Heart right ventricle (tissue), 16 donors: ENCODE data around the gene ANXA6. TPM values are rescaled to one million over a fixed set of nuclear protein-coding genes. Genes with fewer than 3 reads are reported as not detected.

Experiments used
- ATAC-seq, 8 donors: fragments of 200-7000 bp; cut with Tn5 transposase; one replicate each; pipeline ENCODE4 v1.9.1; 2020; ENCODE audit warnings: mild to moderate bottlenecking in 8 of 8, moderate library complexity in 8 of 8, moderate number of reproducible peaks in 1 of 8
- DNase-seq, 2 donors: peaks; one replicate each; pipeline ENCODE4 v3.0.0-alpha.2; 2020
- H3K27ac ChIP-seq, 10 donors: fragments of 200-600 bp; sonication (generic) in 2 of 10; one replicate each; pipeline versions ENCODE4 v1.5.0 to v1.8.0; 2020 to 2022; ENCODE audit warnings: mild to moderate bottlenecking in 3 of 10
- H3K27me3 ChIP-seq, 7 donors: fragments of 200-600 bp; one replicate each; pipeline ENCODE4 v1.8.0; 2021 to 2022; ENCODE audit warnings: mild to moderate bottlenecking in 2 of 7
- H3K36me3 ChIP-seq, 9 donors: fragments of 200-600 bp; sonication (generic) in 1 of 9; one replicate each; pipeline versions ENCODE4 v1.5.0 to v1.8.0; 2020 to 2022; ENCODE audit warnings: mild to moderate bottlenecking in 2 of 9
- H3K4me1 ChIP-seq, 9 donors: fragments of 200-600 bp; sonication (generic) in 1 of 9; one replicate each; pipeline versions ENCODE4 v1.5.0 to v1.8.0; 2020 to 2022; ENCODE audit warnings: mild to moderate bottlenecking in 4 of 9
- H3K4me3 ChIP-seq, 10 donors: fragments of 200-600 bp; sonication (generic) in 2 of 10; one replicate each; pipeline versions ENCODE4 v1.5.0 to v1.8.0; 2020 to 2022; ENCODE audit warnings: mild to moderate bottlenecking in 7 of 10, moderate library complexity in 2 of 10
- H3K9me3 ChIP-seq, 11 donors: fragments of 200-600 bp in 10 of 11; sonication (generic) in 2 of 11; one replicate each; pipeline versions ENCODE4 v1.5.0 to v1.8.0; 2013 to 2022; ENCODE audit warnings: mild to moderate bottlenecking in 2 of 11, control low read depth in 1 of 11, moderate library complexity in 1 of 11
- WGBS, 2 donors: extraction: QIAGEN DNeasy Blood & Tissue Kit; methylation state at CpG; one replicate each; pipeline ENCODE4 v1.1.7; 2013; ENCODE audit warnings: inconsistent platforms in 1 of 2; 5-methylcytosine and 5-hydroxymethylcytosine counted together
- intact Hi-C, 10 donors: fragments of 100-400 bp; cut with DNase I; formaldehyde crosslinking; loops; one replicate each; pipeline versions ENCODE4 v1.11.1 to v1.14.2; 2022
- long read RNA-seq, 3 donors: library from polyadenylated mRNA; unstranded; transcript quantifications; one replicate each; pipeline ENCODE4 v2.0.0, GENCODE V29; 2020 to 2021
- polyA plus RNA-seq, 2 donors: library from polyadenylated mRNA; stranded (reverse); fragments of 200-250 nt; gene quantifications; one replicate each; pipeline ENCODE4 v1.2.3, GENCODE V29; 2013
- total RNA-seq, 10 donors: library from RNA; stranded (reverse); fragmentation: NEBNext Ultra II Directional in 3 of 10; extraction: Animal tissue kit (Norgen Biotek cat#: 25700) in 3 of 10; gene quantifications; one replicate each; pipeline versions ENCODE4 v1.2.1 to v1.2.4, GENCODE V29; 2021 to 2023
- TF ChIP-seq, protein P1 (sequence below), 9 donors: fragments of 200-600 bp; sonication (generic) in 2 of 9; IDR thresholded peaks; one replicate each; pipeline versions ENCODE4 v1.5.0 to v1.8.0; 2021 to 2022; ENCODE audit warnings: antibody characterized with exemption in 9 of 9, mild to moderate bottlenecking in 5 of 9, moderate library complexity in 1 of 9
- donor health status: Arrhythmogenic right ventricular cardiomyopathy.
- donor health status: ischemic (EF 13 %, LVEDD 7.1; RV severe dilation, severe dysfunction).
- donor health status: healthy with polysubstance abuse.
- donor health status: DM: no; HTN: yes; CAD: no.
- donor health status: DM: no; HTN: no; CAD: no.
- donor health status: ischemic (EF 25% LVEDD 6.9; RV normal size, moderate dysfunction).
- donor health status: ischemic (EF 25% LVEDD 5.7; RV mildly dilated, moderate dysfunction).
- donor health status: healthy.
- donor health status: DM: yes; HTN: yes; CAD: no.
- donor health status: Ischemic cardiomyopathy.
- donor health status: ischemic (EF 35%, LVEDD 5.7; RV mildly dilated, moderate dysfunction).
- donor health status: nonischemic (EF 11% LVEDD 7.7; RV severe dilation, severe dysfunction).
- donor health status: DM: yes; HTN: yes; CAD: no.
- donor health status: PGD.
- donor health status: ischemic (EF 29% LVEDD 5.4; RV normal size, mild dysfunction).
- donor health status: nonischemic (EF 23%, LVEDD 6.1; RV moderate dilation, normal function).

The ANXA6 gene
- total RNA-seq: 100 to 1,000 TPM; 182 to 275 (median 219) TPM
- 100 to 1,000 TPM; 137 to 162 TPM for polyA plus RNA-seq
- long read RNA-seq, donor 1, transcript ANXA6-201 (26 exons, 2,593 nt): major isoform, 321 of 408 reads
- long read RNA-seq, donor 1, partial matches to known transcripts: 18 of 408 reads
- long read RNA-seq, donor 1, other reads (novel, unspliced or antisense): 68 of 408 reads
- long read RNA-seq, donor 2, transcript ANXA6-201 (26 exons, 2,593 nt): major isoform, 484 of 599 reads
- long read RNA-seq, donor 2, partial matches to known transcripts: 35 of 599 reads
- long read RNA-seq, donor 2, other reads (novel, unspliced or antisense): 80 of 599 reads
- long read RNA-seq, donor 3, transcript ANXA6-201 (26 exons, 2,593 nt): major isoform, 735 of 882 reads
- long read RNA-seq, donor 3, partial matches to known transcripts: 54 of 882 reads
- long read RNA-seq, donor 3, other reads (novel, unspliced or antisense): 91 of 882 reads

DNA sequence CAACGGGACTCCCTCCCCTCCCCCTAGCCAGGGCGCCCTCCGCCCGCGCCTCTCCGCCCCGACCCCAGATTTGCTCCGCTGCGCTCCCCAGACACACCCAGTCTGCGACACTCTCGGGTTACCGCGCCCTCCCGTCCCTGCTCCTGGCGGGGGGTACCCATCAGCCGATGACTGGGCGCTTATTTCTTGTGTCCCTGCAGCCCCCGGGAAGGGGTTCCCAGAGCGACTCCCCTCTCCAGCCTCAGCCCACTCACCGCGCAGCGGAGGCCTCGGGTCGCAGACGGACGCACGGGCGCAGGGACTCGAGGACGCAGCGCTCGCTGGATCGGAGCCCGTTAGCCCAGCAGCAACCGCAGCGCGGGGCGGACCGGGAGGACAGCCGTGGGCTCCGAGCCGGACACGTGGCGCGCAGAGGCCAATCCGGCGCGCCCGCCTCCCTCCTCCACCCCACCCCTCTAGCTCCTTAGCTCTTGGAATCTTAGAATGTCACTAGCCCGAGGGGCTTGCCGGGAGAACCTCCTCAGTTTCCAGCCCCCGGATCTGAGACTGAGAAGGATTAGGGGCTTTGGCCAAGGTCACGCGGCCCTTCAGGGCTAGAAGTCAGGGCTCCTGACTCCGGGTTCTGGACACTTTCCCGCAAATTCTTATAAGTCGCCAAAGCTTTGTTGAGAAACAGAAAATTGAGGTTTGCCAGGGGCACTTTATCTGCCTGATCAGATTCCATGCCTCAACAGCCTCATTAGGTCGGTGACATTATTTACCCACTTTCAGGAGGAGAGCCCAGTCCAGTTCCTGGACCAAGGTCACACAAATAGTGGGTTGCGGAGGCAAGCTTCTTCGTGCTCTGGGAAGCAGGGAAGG lies at the start of gene ANXA6:
Gene ANXA6, minus strand, starts transcription at position 354 of the 861 bp plus-strand sequence. CDS start 9,878 bp downstream, outside the sequence.
- Histone ChIP-seq H3K4me3 (peak within 1 kb of the TSS; percentile 58 to 95 (median 84)), H3K4me1 (peaks cover 16 to 56% (median 48%) of the 10 kb centered on the region in 9 donors), H3K36me3 (peaks cover 0 to 13% (median 0%) of the 10 kb centered on the region in 9 donors), H3K9me3 (no peaks in the 10 kb centered on the region), H3K27me3 (no peaks in the 10 kb centered on the region), H3K27ac (peak within 1 kb of the TSS; percentile 61 to 96 (median 89))
- WGBS, 2 donors: 0% methylated on average over 60 of the region's 60 CpGs
- peak; percentile 98 to 99 (median 99) for ATAC-seq
- intact Hi-C loops: loop anchor here in 2 of 10 donors (5.0 kb wide), 3 partner anchors 80 to 150 kb away; no protein-coding TSS in a partner anchor
- TF ChIP-seq, protein P1, sequence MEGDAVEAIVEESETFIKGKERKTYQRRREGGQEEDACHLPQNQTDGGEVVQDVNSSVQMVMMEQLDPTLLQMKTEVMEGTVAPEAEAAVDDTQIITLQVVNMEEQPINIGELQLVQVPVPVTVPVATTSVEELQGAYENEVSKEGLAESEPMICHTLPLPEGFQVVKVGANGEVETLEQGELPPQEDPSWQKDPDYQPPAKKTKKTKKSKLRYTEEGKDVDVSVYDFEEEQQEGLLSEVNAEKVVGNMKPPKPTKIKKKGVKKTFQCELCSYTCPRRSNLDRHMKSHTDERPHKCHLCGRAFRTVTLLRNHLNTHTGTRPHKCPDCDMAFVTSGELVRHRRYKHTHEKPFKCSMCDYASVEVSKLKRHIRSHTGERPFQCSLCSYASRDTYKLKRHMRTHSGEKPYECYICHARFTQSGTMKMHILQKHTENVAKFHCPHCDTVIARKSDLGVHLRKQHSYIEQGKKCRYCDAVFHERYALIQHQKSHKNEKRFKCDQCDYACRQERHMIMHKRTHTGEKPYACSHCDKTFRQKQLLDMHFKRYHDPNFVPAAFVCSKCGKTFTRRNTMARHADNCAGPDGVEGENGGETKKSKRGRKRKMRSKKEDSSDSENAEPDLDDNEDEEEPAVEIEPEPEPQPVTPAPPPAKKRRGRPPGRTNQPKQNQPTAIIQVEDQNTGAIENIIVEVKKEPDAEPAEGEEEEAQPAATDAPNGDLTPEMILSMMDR (IDR thresholded peaks at IDR 0.05): no peak
- DNase-seq: peak; percentile 89 to 92

DNA sequence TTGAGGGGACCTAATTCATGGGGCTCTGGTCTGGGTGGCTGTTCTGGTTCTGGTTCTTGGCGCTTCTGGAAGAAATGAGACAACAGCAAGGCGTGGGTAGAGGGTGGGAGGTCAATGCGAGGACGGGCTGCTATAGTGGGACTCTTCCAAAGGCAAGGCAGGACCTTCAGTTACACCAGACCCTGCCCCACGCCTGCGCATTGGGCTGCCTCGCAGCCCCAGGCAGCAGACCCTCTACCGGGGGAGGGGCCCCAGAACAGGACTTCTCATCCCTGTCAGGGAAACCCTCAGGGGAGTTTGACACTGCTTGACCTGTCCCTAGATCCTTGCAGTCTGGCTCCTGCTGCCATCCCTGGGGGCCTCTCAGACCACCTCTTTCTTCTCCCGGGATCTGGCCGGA lies 47.8 kb upstream of the ANXA6 start:
- Histone ChIP-seq H3K4me1 (peaks cover 3 to 44% (median 33%) of the 10 kb centered on the region in 9 donors), H3K27ac (no peak overlapping the region), H3K36me3 (peaks cover 0 to 36% (median 5%) of the 10 kb centered on the region in 9 donors), H3K4me3 (no peak overlapping the region), H3K27me3 (no peaks in the 10 kb centered on the region), H3K9me3 (no peaks in the 10 kb centered on the region)
- intact Hi-C loops: no loop called here
- TF ChIP-seq, protein P1 (IDR thresholded peaks at IDR 0.05): no peak
- DNase-seq (no peak), ATAC-seq (peak in 1 of 8 donors; percentile 38)
- WGBS, 2 donors: 91 to 92% methylated on average over 10 of the region's 10 CpGs

DNA sequence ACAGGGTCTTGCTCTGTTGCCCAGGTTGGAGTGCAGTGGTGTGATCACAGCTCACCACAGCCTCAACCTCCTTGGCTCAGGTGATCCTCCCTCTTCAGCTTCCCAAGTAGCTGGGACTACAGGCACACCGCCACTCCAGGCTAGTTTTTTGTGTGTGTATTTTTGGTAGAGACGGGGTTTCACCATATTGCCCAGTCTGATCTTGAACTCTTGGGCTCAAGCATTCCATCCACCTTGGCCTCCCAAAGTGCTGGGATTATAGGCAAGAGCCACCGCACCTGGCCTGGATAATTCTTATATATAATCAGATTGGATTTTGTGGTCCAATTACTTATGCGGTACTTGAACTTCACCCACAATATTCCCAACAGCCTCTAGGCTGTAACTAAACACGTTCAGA lies 46.5 kb upstream of the ANXA6 start:
- 85 to 87% methylated on average over 5 of the region's 5 CpGs for WGBS, 2 donors
- intact Hi-C loops: no loop called here
- H3K9me3 ChIP-seq: no peaks in the 10 kb centered on the region
- H3K4me1 ChIP-seq: peaks cover 3 to 31% (median 26%) of the 10 kb centered on the region in 9 donors
- DNase-seq (no peak), ATAC-seq (no peak)
- H3K27ac ChIP-seq: no peak overlapping the region
- no peak overlapping the region for H3K4me3 ChIP-seq
- no peaks in the 10 kb centered on the region for H3K27me3 ChIP-seq
- peaks cover 0 to 50% (median 12%) of the 10 kb centered on the region in 9 donors for H3K36me3 ChIP-seq
- TF ChIP-seq, protein P1 (IDR thresholded peaks at IDR 0.05): no peak
